Vagina (tissue), 2 donors: ENCODE data around the gene SLC26A11.

ENCODE experiments used
- CTCF ChIP-seq, 3 experiments: fragments of 450-650 bp in 2 of 3; fragments of 200-600 bp in 1 of 3; sonication (generic) in 1 of 3; IDR thresholded peaks; one replicate each; pipeline ENCODE4 v1.5.1; 2017 to 2019; ENCODE audit warnings: antibody characterized with exemption in 3 of 3, mild to moderate bottlenecking in 2 of 3, moderate library complexity in 2 of 3
- POLR2AphosphoS5 ChIP-seq, 2 donors: sonication (generic); formaldehyde crosslinking; IDR thresholded peaks; one replicate each; pipeline ENCODE4 v1.9.0; 2017; ENCODE audit warnings: antibody characterized with exemption in 2 of 2, mild to moderate bottlenecking in 2 of 2, low read depth in 1 of 2; ENCODE audit not compliant: insufficient read depth in 1 of 2

GRCh38 chr17:80296221-80296620 is 76.0 kb downstream of the SLC26A11 start:
- TF ChIP-seq CTCF (IDR thresholded peaks at IDR 0.05) (no peak), POLR2AphosphoS5 (IDR thresholded peaks at IDR 0.05; ENCODE audit: insufficient read depth in 1 of 2, low read depth in 1 of 2) (no peak)
